C4-2B (cell line): ENCODE measurements around the gene SUPT4H1.

Experiments used
- H3K27ac ChIP-seq: fragments of 450-650 bp; 2 replicates; pipeline ENCODE4 v1.5.1; 2017
- ZFX ChIP-seq: fragments of 450-650 bp; IDR thresholded peaks from 2 replicates; pipeline ENCODE4 v1.6.1; 2017
- TF ChIP-seq, protein P1 (sequence below): fragments of 450-650 bp; conservative IDR thresholded peaks from 2 replicates; pipeline ENCODE4 v1.5.1; 2017; ENCODE audit warnings: mild to moderate bottlenecking

The SUPT4H1 gene

GRCh38 chr17:58368860-58369213 is 16.8 kb upstream of the SUPT4H1 start:
- no peak overlapping the region for H3K27ac ChIP-seq
- TF ChIP-seq ZFX = no peak
- TF ChIP-seq, protein P1, sequence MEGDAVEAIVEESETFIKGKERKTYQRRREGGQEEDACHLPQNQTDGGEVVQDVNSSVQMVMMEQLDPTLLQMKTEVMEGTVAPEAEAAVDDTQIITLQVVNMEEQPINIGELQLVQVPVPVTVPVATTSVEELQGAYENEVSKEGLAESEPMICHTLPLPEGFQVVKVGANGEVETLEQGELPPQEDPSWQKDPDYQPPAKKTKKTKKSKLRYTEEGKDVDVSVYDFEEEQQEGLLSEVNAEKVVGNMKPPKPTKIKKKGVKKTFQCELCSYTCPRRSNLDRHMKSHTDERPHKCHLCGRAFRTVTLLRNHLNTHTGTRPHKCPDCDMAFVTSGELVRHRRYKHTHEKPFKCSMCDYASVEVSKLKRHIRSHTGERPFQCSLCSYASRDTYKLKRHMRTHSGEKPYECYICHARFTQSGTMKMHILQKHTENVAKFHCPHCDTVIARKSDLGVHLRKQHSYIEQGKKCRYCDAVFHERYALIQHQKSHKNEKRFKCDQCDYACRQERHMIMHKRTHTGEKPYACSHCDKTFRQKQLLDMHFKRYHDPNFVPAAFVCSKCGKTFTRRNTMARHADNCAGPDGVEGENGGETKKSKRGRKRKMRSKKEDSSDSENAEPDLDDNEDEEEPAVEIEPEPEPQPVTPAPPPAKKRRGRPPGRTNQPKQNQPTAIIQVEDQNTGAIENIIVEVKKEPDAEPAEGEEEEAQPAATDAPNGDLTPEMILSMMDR = no peak

DNA sequence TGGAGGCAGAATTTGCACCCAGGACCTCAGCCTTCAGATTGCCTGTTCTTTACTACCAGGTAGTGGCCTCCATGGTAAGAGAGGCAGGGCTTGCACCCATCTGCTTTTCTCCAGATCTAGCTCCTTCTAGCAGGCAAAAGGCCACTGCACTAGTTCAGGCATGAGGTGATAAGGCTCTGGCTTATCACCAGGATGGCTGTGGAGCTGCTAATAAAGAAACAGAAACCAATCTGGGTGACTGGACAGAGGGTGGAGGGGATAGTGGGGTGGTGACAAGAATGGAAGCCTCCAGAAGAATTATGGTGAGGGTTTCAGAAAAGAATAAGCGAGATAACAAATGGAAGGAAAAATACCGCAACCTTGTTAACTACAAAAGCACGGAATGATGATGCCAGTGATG is 15.5 kb upstream of the SUPT4H1 start:
- TF ChIP-seq, protein P1 = no peak
- TF ChIP-seq ZFX = no peak
- H3K27ac ChIP-seq = no peak overlapping the region

GRCh38 chr17:58365980-58366595 is 14.1 kb upstream of the SUPT4H1 start:
- no peak overlapping the region for H3K27ac ChIP-seq
- TF ChIP-seq ZFX = no peak
- TF ChIP-seq, protein P1 = no peak

GRCh38 chr17:58365185-58365979 is 13.4 kb upstream of the SUPT4H1 start:
- no peak overlapping the region for H3K27ac ChIP-seq
- no peak for TF ChIP-seq ZFX
- TF ChIP-seq, protein P1 = no peak

- H3K27ac ChIP-seq = no peak overlapping the region
Measured at GRCh38 chr17:58364270-58364942, 12.4 kb upstream of the SUPT4H1 start.

GRCh38 chr17:58363457-58364185 is 11.6 kb upstream of the SUPT4H1 start:
- no peak overlapping the region for H3K27ac ChIP-seq

More at GRCh38 chr17:58364270-58364942, 12.4 kb upstream of the SUPT4H1 start:
- TF ChIP-seq, protein P1 = no peak
- TF ChIP-seq ZFX = no peak

More at GRCh38 chr17:58363457-58364185, 11.6 kb upstream of the SUPT4H1 start:
- TF ChIP-seq ZFX = no peak
- TF ChIP-seq, protein P1 = no peak
